ENCODE data around the gene COQ10A.
"Not testable (repeated sequence)": the region's sequence is repeated elsewhere in the genome, so short reads cannot be mapped to it uniquely, and the experiment has no call there.

COQ10A gene

GRCh38 chr12:56274299-56274698 is 7.6 kb downstream of the COQ10A start:
- TF ChIP-seq CTCF (IDR thresholded peaks at IDR 0.05), result no peak
- H3K27ac ChIP-seq, result no peak overlapping the region
- no peak overlapping the region for H3K4me3 ChIP-seq
- DNase-seq (ENCODE audit: low spot score), result no peak

GRCh38 chr12:56278905-56279304 is 12.2 kb downstream of the COQ10A start:
- DNase-seq (ENCODE audit: low spot score), result no peak
- Histone ChIP-seq H3K27ac (no peak overlapping the region), H3K4me3 (no peak overlapping the region)
- no peak for TF ChIP-seq CTCF (IDR thresholded peaks at IDR 0.05)

- Histone ChIP-seq H3K27ac (no peak overlapping the region), H3K4me3 (no peak overlapping the region)
- DNase-seq (ENCODE audit: low spot score), result no peak
- TF ChIP-seq CTCF (IDR thresholded peaks at IDR 0.05), result no peak
These were observed 14.1 kb downstream of the COQ10A start for GRCh38 chr12:56280849-56281248.

- Histone ChIP-seq H3K27ac (no peak overlapping the region), H3K4me3 (no peak overlapping the region)
- DNase-seq (ENCODE audit: low spot score), result no peak
- TF ChIP-seq CTCF (IDR thresholded peaks at IDR 0.05), result no peak
These were observed 15.3 kb downstream of the COQ10A start for GRCh38 chr12:56282030-56282429.

- H3K4me3 ChIP-seq, result no peak overlapping the region
- DNase-seq (ENCODE audit: low spot score), result no peak
- TF ChIP-seq CTCF (IDR thresholded peaks at IDR 0.05), result no peak
- H3K27ac ChIP-seq, result no peak overlapping the region
These were observed 15.8 kb downstream of the COQ10A start for GRCh38 chr12:56282579-56282978.

- H3K27ac ChIP-seq; H3K4me3 ChIP-seq; DNase-seq (ENCODE audit: low spot score): not testable (repeated sequence)
These were observed 17.5 kb downstream of the COQ10A start for GRCh38 chr12:56284263-56284662.

GRCh38 chr12:56286044-56286830 is 19.5 kb downstream of the COQ10A start:
- DNase-seq (ENCODE audit: low spot score), result no peak
- Histone ChIP-seq H3K27ac (no peak overlapping the region), H3K4me3 (no peak overlapping the region)
- TF ChIP-seq CTCF (IDR thresholded peaks at IDR 0.05), result no peak
